H9 (cell line): ENCODE measurements around the gene KCNMB2. TPM values are rescaled to one million over a fixed set of nuclear protein-coding genes. Genes with fewer than 3 reads are reported as not detected.

ENCODE experiments used
- DNase-seq: peaks from one replicate; pipeline ENCODE4 v3.0.0-alpha.2; 2017
- H2AFZ ChIP-seq: one replicate; pipeline ENCODE4 v1.6.1; 2013; ENCODE audit warnings: mild to moderate bottlenecking, low read length, control low read depth, moderate library complexity
- H2AK5ac ChIP-seq: 2 replicates; pipeline ENCODE4 v1.6.1; 2013; ENCODE audit warnings: low read length, control low read depth, mixed read lengths; ENCODE audit not compliant: insufficient read length
- H2BK120ac ChIP-seq: one replicate; pipeline ENCODE4 v1.6.1; 2013; ENCODE audit warnings: low read depth, mild to moderate bottlenecking, low read length, control low read depth, inconsistent platforms; ENCODE audit not compliant: poor library complexity, severe bottlenecking
- H2BK12ac ChIP-seq: 2 replicates; pipeline ENCODE4 v1.6.1; 2013; ENCODE audit warnings: low read length, control low read depth, mixed read lengths, low read depth; ENCODE audit not compliant: insufficient read length
- H2BK15ac ChIP-seq: 2 replicates; pipeline ENCODE4 v1.6.1; 2013; ENCODE audit warnings: low read depth, low read length, control low read depth
- H2BK20ac ChIP-seq: one replicate; pipeline ENCODE4 v1.6.1; 2013; ENCODE audit warnings: low read depth, mild to moderate bottlenecking, low read length, control low read depth, inconsistent platforms; ENCODE audit not compliant: poor library complexity, severe bottlenecking
- H2BK5ac ChIP-seq: 2 replicates; pipeline ENCODE4 v1.6.1; 2013; ENCODE audit warnings: low read length, control low read depth, mixed read lengths; ENCODE audit not compliant: insufficient read length
- H3K14ac ChIP-seq: 2 replicates; pipeline ENCODE4 v1.6.1; 2013; ENCODE audit warnings: low read length, control low read depth; ENCODE audit not compliant: insufficient read depth
- H3K18ac ChIP-seq: 2 replicates; pipeline ENCODE4 v1.6.1; 2013; ENCODE audit warnings: low read depth, mild to moderate bottlenecking, mixed read lengths, low read length, control low read depth; ENCODE audit not compliant: insufficient read length
- H3K23ac ChIP-seq: 2 replicates; pipeline ENCODE4 v1.6.1; 2013; ENCODE audit warnings: low read length, control low read depth, mixed read lengths, low read depth; ENCODE audit not compliant: insufficient read length
- H3K23me2 ChIP-seq: 2 replicates; pipeline ENCODE4 v1.6.1; 2013; ENCODE audit warnings: low read depth, mild to moderate bottlenecking, mixed read lengths, low read length, control low read depth; ENCODE audit not compliant: insufficient read length, poor library complexity, severe bottlenecking
- H3K27ac ChIP-seq: 2 replicates; pipeline ENCODE4 v1.5.1; 2013; ENCODE audit warnings: low read length, control low read depth, mixed read lengths, low read depth; ENCODE audit not compliant: insufficient read length
- H3K27me3 ChIP-seq: 2 replicates; pipeline ENCODE4 v1.6.1; 2013; ENCODE audit warnings: low read length, control low read depth, inconsistent platforms; ENCODE audit not compliant: insufficient read depth
- H3K4ac ChIP-seq: 2 replicates; pipeline ENCODE4 v1.6.1; 2013; ENCODE audit warnings: low read depth, mild to moderate bottlenecking, control low read depth, inconsistent platforms, low read length, moderate library complexity
- H3K4me1 ChIP-seq: 2 replicates; pipeline ENCODE4 v1.6.1; 2013; ENCODE audit warnings: low read length, control low read depth, inconsistent platforms; ENCODE audit not compliant: insufficient read depth
- H3K4me2 ChIP-seq: 2 replicates; pipeline ENCODE4 v1.6.1; 2013; ENCODE audit warnings: low read length, control low read depth, mixed read lengths; ENCODE audit not compliant: insufficient read length, insufficient read depth
- H3K56ac ChIP-seq: 2 replicates; pipeline ENCODE4 v1.6.1; 2013; ENCODE audit warnings: low read depth, mild to moderate bottlenecking, mixed read lengths, low read length, control low read depth; ENCODE audit not compliant: insufficient read length
- H3K79me1 ChIP-seq: 2 replicates; pipeline ENCODE4 v1.6.1; 2013; ENCODE audit warnings: low read depth, mild to moderate bottlenecking, moderate library complexity, low read length, control low read depth, inconsistent platforms; ENCODE audit not compliant: insufficient read depth, poor library complexity, severe bottlenecking
- H3K79me2 ChIP-seq: 2 replicates; pipeline ENCODE4 v1.6.1; 2013; ENCODE audit warnings: low read length, control low read depth, inconsistent platforms; ENCODE audit not compliant: insufficient read depth
- H3K9ac ChIP-seq: 2 replicates; pipeline ENCODE4 v1.6.1; 2013; ENCODE audit warnings: low read length, control low read depth, mixed read lengths; ENCODE audit not compliant: insufficient read length; ENCODE audit errors: extremely low read depth
- H3K9me3 ChIP-seq: one replicate; pipeline ENCODE4 v1.6.1; 2013; ENCODE audit warnings: low read depth, low read length, inconsistent platforms; ENCODE audit not compliant: control insufficient read depth
- H3T11ph ChIP-seq: one replicate; pipeline ENCODE4 v1.6.1; 2013; ENCODE audit warnings: mild to moderate bottlenecking, low read length, control low read depth, inconsistent platforms
- H4K20me1 ChIP-seq: one replicate; pipeline ENCODE4 v1.6.1; 2013; ENCODE audit not compliant: control insufficient read depth, insufficient read length, insufficient read depth
- H4K5ac ChIP-seq: 2 replicates; pipeline ENCODE4 v1.6.1; 2013; ENCODE audit warnings: low read depth, mild to moderate bottlenecking, mixed read lengths, low read length, control low read depth; ENCODE audit not compliant: insufficient read length
- H4K8ac ChIP-seq: replicated peaks from 2 replicates; pipeline ENCODE4 v1.6.1; 2013; ENCODE audit warnings: low read length, control low read depth, mixed read lengths, low read depth; ENCODE audit not compliant: insufficient read length
- H4K91ac ChIP-seq: 2 replicates; pipeline ENCODE4 v1.6.1; 2013; ENCODE audit warnings: low read depth, mild to moderate bottlenecking, moderate library complexity, mixed read lengths, low read length, control low read depth; ENCODE audit not compliant: insufficient read length
- H3K27ac Mint-ChIP-seq, 3 experiments: 2 replicates in 2 of 3; 3 replicates in 1 of 3; pipeline ENCODE4 v1.8.0; 2020 to 2021; ENCODE audit warnings: mixed read lengths in 3 of 3, mild to moderate bottlenecking in 1 of 3, moderate library complexity in 1 of 3
- H3K27me3 Mint-ChIP-seq: 2 replicates; pipeline ENCODE4 v1.8.0; 2021; ENCODE audit warnings: low read depth, mild to moderate bottlenecking, moderate library complexity, mixed read lengths
- H3K36me3 Mint-ChIP-seq, 3 experiments: 2 replicates in 2 of 3; 3 replicates in 1 of 3; pipeline ENCODE4 v1.8.0; 2020 to 2021; ENCODE audit warnings: low read depth in 3 of 3, mixed read lengths in 3 of 3; ENCODE audit not compliant: insufficient read depth in 1 of 3
- H3K4me1 Mint-ChIP-seq, 2 experiments: 2 replicates each; pipeline ENCODE4 v1.8.0; 2020; ENCODE audit warnings: mixed read lengths in 2 of 2
- H3K4me3 Mint-ChIP-seq, 2 experiments: 2 replicates in 1 of 2; 3 replicates in 1 of 2; pipeline ENCODE4 v1.8.0; 2020 to 2021; ENCODE audit warnings: mild to moderate bottlenecking in 2 of 2, mixed read lengths in 2 of 2, moderate library complexity in 1 of 2
- H3K9me3 Mint-ChIP-seq, 2 experiments: 2 replicates in 1 of 2; 3 replicates in 1 of 2; pipeline ENCODE4 v1.8.0; 2020; ENCODE audit warnings: mild to moderate bottlenecking in 2 of 2, mixed read lengths in 2 of 2, moderate library complexity in 1 of 2
- CTCF ChIP-seq: fragments of 200-600 bp; sonication (generic); conservative IDR thresholded peaks from 3 replicates; pipeline ENCODE4 v1.8.0; 2021; ENCODE audit warnings: antibody characterized with exemption, mild to moderate bottlenecking
- WGBS: extraction: QIAGEN DNeasy Blood & Tissue Kit; methylation state at CpG from one replicate; pipeline ENCODE4 v1.1.7; 2013; ENCODE audit warnings: missing lambda C conversion rate, low lambda C conversion rate, mixed read lengths; ENCODE audit not compliant: insufficient read length; ENCODE audit errors: extremely low coverage; 5-methylcytosine and 5-hydroxymethylcytosine counted together
- total RNA-seq: library from RNA; stranded (reverse); gene quantifications from 2 replicates; pipeline ENCODE4 v1.2.1, GENCODE V29; 2021

Gene KCNMB2
- total RNA-seq, 1 experiment from 2014 or later = not detected

GRCh38 chr3:178494386-178494785, 41.9 kb upstream of the KCNMB2 start:
- no peak overlapping the region for H2BK120ac ChIP-seq
- no peak overlapping the region for H3K9ac ChIP-seq
- no peak overlapping the region for H2BK15ac ChIP-seq
- no peak overlapping the region for H2BK20ac ChIP-seq
- no peaks in the 10 kb centered on the region for H4K20me1 ChIP-seq
- WGBS = no CpG with 5 or more reads among the region's 6 CpGs
- H3K9me3 Mint-ChIP-seq = peaks cover 14 to 29% of the 10 kb centered on the region in 2 experiments
- H3K27ac ChIP-seq = no peak overlapping the region
- no peak overlapping the region for H4K8ac ChIP-seq
- peaks cover 6 to 19% (median 6%) of the 10 kb centered on the region in 3 experiments; a peak in 6 of 7 replicates for H3K36me3 Mint-ChIP-seq
- H3K23me2 ChIP-seq = no peaks in the 10 kb centered on the region
- H2BK5ac ChIP-seq = no peak overlapping the region
- no peak overlapping the region for H2BK12ac ChIP-seq
- no peak overlapping the region for H3T11ph ChIP-seq
- H2AK5ac ChIP-seq = no peak overlapping the region
- H3K27ac Mint-ChIP-seq = no peak overlapping the region
- H3K4me3 Mint-ChIP-seq = no peak overlapping the region
- no peaks in the 10 kb centered on the region for H3K79me2 ChIP-seq
- no peak overlapping the region for H3K56ac ChIP-seq
- H4K91ac ChIP-seq = no peak overlapping the region
- no peaks in the 10 kb centered on the region for H3K79me1 ChIP-seq
- no peak overlapping the region for H2AFZ ChIP-seq
- H3K27me3 Mint-ChIP-seq = no peaks in the 10 kb centered on the region
- peaks cover 6 to 9% of the 10 kb centered on the region in 2 experiments; a peak in 2 of 4 replicates for H3K4me1 Mint-ChIP-seq
- DNase-seq = no peak
- no peak overlapping the region for H3K4me2 ChIP-seq
- H3K9me3 ChIP-seq = no peaks in the 10 kb centered on the region
- no peak for TF ChIP-seq CTCF
- no peak overlapping the region for H3K14ac ChIP-seq
- H4K5ac ChIP-seq = no peak overlapping the region
- no peaks in the 10 kb centered on the region for H3K27me3 ChIP-seq
- H3K18ac ChIP-seq = no peak overlapping the region
- no peak overlapping the region for H3K23ac ChIP-seq
- no peaks in the 10 kb centered on the region; the same call in 1 of the 2 replicates for H3K4me1 ChIP-seq
- no peak overlapping the region for H3K4ac ChIP-seq
